ENCODE measurements around the gene GALE. TPM values are rescaled to one million over a fixed set of nuclear protein-coding genes. Genes with fewer than 3 reads are reported as not detected.
A peak's percentile ranks its signal among the peaks of the same experiment; 100 is the strongest.

GALE gene
- total and polyA plus RNA-seq, 2 donors (not counting 3 experiments of a cell fraction or from before 2014, with no cell fraction given) = 42.9 to 64.7 TPM

- no peaks in the 10 kb centered on the region for H3K9me3 ChIP-seq (replicated peaks; ENCODE audit: control insufficient read depth, insufficient read depth, low read length)
- no peaks in the 10 kb centered on the region for H3K36me3 ChIP-seq (ENCODE audit: control insufficient read depth in 2 of 2, extremely low read depth in 1 of 2, insufficient read depth in 2 of 2, low read length in 2 of 2)
- H4K20me1 ChIP-seq (replicated peaks; ENCODE audit: control insufficient read depth, extremely low read depth, insufficient read depth, low read length) = no peaks in the 10 kb centered on the region
- peaks cover 6% of the 10 kb centered on the region for H3K4me1 ChIP-seq (ENCODE audit: control insufficient read depth, extremely low read depth, insufficient read depth, low read length)
- no peaks in the 10 kb centered on the region for H3K9me1 ChIP-seq (replicated peaks; ENCODE audit: control insufficient read depth, extremely low read depth, insufficient read depth, low read length)
- no peak overlapping the region for H3K27ac ChIP-seq (ENCODE audit: insufficient read depth, low read depth, low read length)
- no peak overlapping the region for H3K4me3 ChIP-seq (replicated peaks in 1 of 3; ENCODE audit: insufficient read depth in 1 of 3, low read depth in 1 of 3, low read length in 3 of 3)
- H3K27me3 ChIP-seq (ENCODE audit: control insufficient read depth in 2 of 2, insufficient read depth in 2 of 2, low read length in 2 of 2) = no peaks in the 10 kb centered on the region
- CTCF ChIA-PET = no interaction called here
- H3K4me2 ChIP-seq (ENCODE audit: insufficient read depth, low read length) = no peak overlapping the region
- TF ChIP-seq MYC (IDR thresholded peaks at IDR 0.05; ENCODE audit: low read depth, low read length) (no peak), POLR2A (IDR thresholded peaks at IDR 0.05; ENCODE audit: low read depth, low read length) (no peak), POLR2AphosphoS5 (IDR thresholded peaks at IDR 0.05; ENCODE audit: insufficient read depth, low read depth, low read length) (no peak)
- dilution Hi-C loops (cut with MboI; ENCODE audit: extremely low pct_ligation_motif_present, low sequenced_read_pairs) = no loop called here
- DNase-seq (ENCODE audit: low read depth, low spot score) = no peak
- H2AFZ ChIP-seq (ENCODE audit: low read depth, low read length) = no peak overlapping the region
- POLR2A ChIA-PET = no interaction called here
- no TSS peak for BruUV-seq (replicated peaks)
- intact Hi-C loops (cut with micrococcal nuclease) = loop anchor here (1.0 to 2.0 kb wide), 4 partner anchors 18 to 95 kb away; partner anchors contain the start of genes FUCA1 and LYPLA2
- H3K9ac ChIP-seq (replicated peaks; ENCODE audit: extremely low read depth, insufficient read depth, low read length) = no peak overlapping the region
- no peaks in the 10 kb centered on the region for H3K79me2 ChIP-seq (ENCODE audit: control insufficient read depth, insufficient read depth, low read length)
- no peak for FAIRE-seq
Observed at GRCh38 chr1:23772854-23773242, 27.7 kb downstream of the GALE start.

- Histone ChIP-seq H3K9ac (replicated peaks; ENCODE audit: extremely low read depth, insufficient read depth, low read length) (no peak overlapping the region), H3K4me3 (replicated peaks in 1 of 3; ENCODE audit: insufficient read depth in 1 of 3, low read depth in 1 of 3, low read length in 3 of 3) (no peak overlapping the region), H3K36me3 (ENCODE audit: control insufficient read depth in 2 of 2, extremely low read depth in 1 of 2, insufficient read depth in 2 of 2, low read length in 2 of 2) (no peaks in the 10 kb centered on the region), H3K27me3 (ENCODE audit: control insufficient read depth in 2 of 2, insufficient read depth in 2 of 2, low read length in 2 of 2) (no peaks in the 10 kb centered on the region), H3K4me2 (ENCODE audit: insufficient read depth, low read length) (no peak overlapping the region), H3K27ac (ENCODE audit: insufficient read depth, low read depth, low read length) (no peak overlapping the region), H3K4me1 (ENCODE audit: control insufficient read depth, extremely low read depth, insufficient read depth, low read length) (peaks cover 2% of the 10 kb centered on the region), H3K9me1 (replicated peaks; ENCODE audit: control insufficient read depth, extremely low read depth, insufficient read depth, low read length) (no peaks in the 10 kb centered on the region), H2AFZ (ENCODE audit: low read depth, low read length) (no peak overlapping the region), H3K9me3 (replicated peaks; ENCODE audit: control insufficient read depth, insufficient read depth, low read length) (no peaks in the 10 kb centered on the region), H3K79me2 (ENCODE audit: control insufficient read depth, insufficient read depth, low read length) (no peaks in the 10 kb centered on the region), H4K20me1 (replicated peaks; ENCODE audit: control insufficient read depth, extremely low read depth, insufficient read depth, low read length) (no peaks in the 10 kb centered on the region)
- dilution Hi-C loops (cut with MboI; ENCODE audit: extremely low pct_ligation_motif_present, low sequenced_read_pairs) (no loop called here), intact Hi-C loops (cut with micrococcal nuclease) (loop anchor here (1.0 to 2.0 kb wide), 4 partner anchors 19 to 96 kb away; partner anchors contain the start of genes FUCA1 and LYPLA2)
- BruUV-seq (replicated peaks) = no TSS peak
- POLR2A ChIA-PET = interaction anchor here (0.7 kb wide), 1 partner anchor 806 kb away, joined by 4 read pairs; no protein-coding TSS in a partner anchor
- CTCF ChIA-PET = interaction anchor here (0.6 to 2.6 kb wide), 50 partner anchors 8 to 340 kb away, joined by 3 to 68 read pairs (median 5); partner anchors contain the start of genes FUCA1, GALE, HMGCL and LYPLA2
- FAIRE-seq = peak; percentile 95
- DNase-seq (ENCODE audit: low read depth, low spot score) = peak; percentile 81
- TF ChIP-seq JUN (IDR thresholded peaks at IDR 0.05; ENCODE audit: borderline replicate concordance, insufficient read depth, insufficient read length, low read depth) = no peak
- peak; percentile 30 for TF ChIP-seq POLR2AphosphoS5 (IDR thresholded peaks at IDR 0.05; ENCODE audit: insufficient read depth, low read depth, low read length)
- TF ChIP-seq GATA2 (IDR thresholded peaks at IDR 0.05; ENCODE audit: insufficient read depth, insufficient read length, low read depth, low read length) = no peak
- TF ChIP-seq MAX (IDR thresholded peaks at IDR 0.05; ENCODE audit: insufficient read depth, insufficient read length) = no peak
- peak; percentile 94 to 97 for TF ChIP-seq CTCF (IDR thresholded peaks at IDR 0.05; ENCODE audit: extremely low read depth in 1 of 2, insufficient read depth in 1 of 2, low read depth in 1 of 2, low read length in 2 of 2)
- no peak for TF ChIP-seq POLR2A (IDR thresholded peaks at IDR 0.05; ENCODE audit: low read depth, low read length)
- TF ChIP-seq MYC (IDR thresholded peaks at IDR 0.05; ENCODE audit: low read depth, low read length) = no peak
Observed at GRCh38 chr1:23772049-23772853, 28.3 kb downstream of the GALE start.

Measured in endothelial cell of umbilical vein (primary cell).